ENCODE measurements around the gene ACSS3.

GRCh38 chr12:81079280-81080076 lies 1.6 kb downstream of the ACSS3 start:
- TF ChIP-seq CTCF (IDR thresholded peaks at IDR 0.05) (no peak), ELF1 (IDR thresholded peaks at IDR 0.05) (no peak), SIN3A (IDR thresholded peaks at IDR 0.05; ENCODE audit: borderline replicate concordance, low read depth, low read length) (no peak), RFX5 (IDR thresholded peaks at IDR 0.05; ENCODE audit: low read length) (no peak), FOXM1 (IDR thresholded peaks at IDR 0.05; ENCODE audit: low read depth) (no peak), MAX (IDR thresholded peaks at IDR 0.05; ENCODE audit: low read depth) (no peak), ZBTB33 (IDR thresholded peaks at IDR 0.05; ENCODE audit: borderline replicate concordance, low read depth) (no peak), REST (IDR thresholded peaks at IDR 0.05; ENCODE audit: low read depth, low read length) (no peak)
